HG02678 (cell line): ENCODE data around the gene TMOD2.
A peak's percentile ranks its signal among the peaks of the same experiment; 100 is the strongest.
"Not testable (repeated sequence)": the region's sequence is repeated elsewhere in the genome, so short reads cannot be mapped to it uniquely, and the experiment has no call there.

Experiments used
- ATAC-seq: cut with Tn5 transposase; IDR thresholded peaks from one replicate; pipeline ENCODE4 v1.9.1; 2021; ENCODE audit warnings: mild to moderate bottlenecking, moderate library complexity; ENCODE audit not compliant: unreplicated experiment

The TMOD2 gene

GRCh38 chr15:51770902-51771301 is 19.5 kb downstream of the TMOD2 start:
- ATAC-seq, result no peak

GRCh38 chr15:51771773-51772172 is 20.4 kb downstream of the TMOD2 start:
- no peak for ATAC-seq

- ATAC-seq, result no peak
Observed at GRCh38 chr15:51774916-51775315, 23.5 kb downstream of the TMOD2 start.

- no peak for ATAC-seq
Observed at GRCh38 chr15:51775967-51776816, 24.8 kb downstream of the TMOD2 start.

- peak; percentile 58 for ATAC-seq
Observed at GRCh38 chr15:51776952-51777569, 25.7 kb downstream of the TMOD2 start.

- no peak for ATAC-seq
Observed at GRCh38 chr15:51780636-51781035, 29.2 kb downstream of the TMOD2 start.

GRCh38 chr15:51781506-51781905 is 30.1 kb downstream of the TMOD2 start:
- ATAC-seq, result no peak

GRCh38 chr15:51782357-51782896 is 31.0 kb downstream of the TMOD2 start:
- no peak for ATAC-seq

- no peak for ATAC-seq
Observed at GRCh38 chr15:51783967-51784366, 32.6 kb downstream of the TMOD2 start.

- not testable (repeated sequence) for ATAC-seq
Observed at GRCh38 chr15:51787130-51787529, 35.7 kb downstream of the TMOD2 start.

- not testable (repeated sequence) for ATAC-seq
Observed at GRCh38 chr15:51792474-51792873, 41.1 kb downstream of the TMOD2 start.

- no peak for ATAC-seq
Observed at GRCh38 chr15:51793521-51794305, 42.3 kb downstream of the TMOD2 start.

- ATAC-seq, result no peak
Observed at GRCh38 chr15:51796847-51797401, 45.5 kb downstream of the TMOD2 start.

- ATAC-seq, result no peak
Observed at GRCh38 chr15:51798281-51798680, 46.9 kb downstream of the TMOD2 start.

GRCh38 chr15:51799282-51800252 is 48.2 kb downstream of the TMOD2 start:
- no peak for ATAC-seq

- no peak for ATAC-seq
Observed at GRCh38 chr15:51801391-51801835, 50.0 kb downstream of the TMOD2 start.

- no peak for ATAC-seq
Observed at GRCh38 chr15:51802593-51802992, 51.2 kb downstream of the TMOD2 start.

- no peak for ATAC-seq
Observed at GRCh38 chr15:51803965-51804364, 52.6 kb downstream of the TMOD2 start.

GRCh38 chr15:51806123-51806522 is 54.7 kb downstream of the TMOD2 start:
- no peak for ATAC-seq

- ATAC-seq, result no peak
Observed at GRCh38 chr15:51809457-51809856, 58.1 kb downstream of the TMOD2 start.
